Measurements from ENCODE around the gene CMTM2. TPM values are rescaled to one million over a fixed set of nuclear protein-coding genes. Genes with fewer than 3 reads are reported as not detected.

CMTM2 gene
- total RNA-seq, 1 donor from 2014 or later, result 0.35 TPM

Other genes with a start within 250 kb of the CMTM2 start
- gene CDH5, start 212.8 kb upstream of the CMTM2 start, total RNA-seq, result 58.4 TPM
- gene BEAN1, start 152.2 kb upstream of the CMTM2 start, total RNA-seq, result 2.4 TPM
- gene TK2, start 29.3 kb upstream of the CMTM2 start, total RNA-seq, result 18.6 TPM
- gene CKLF, start 26.9 kb upstream of the CMTM2 start, total RNA-seq, result 14.7 TPM
- 0.92 TPM for gene CMTM1, start 13.0 kb upstream of the CMTM2 start, total RNA-seq
- gene CMTM3, start 25.2 kb downstream of the CMTM2 start, total RNA-seq, result 11.8 TPM
- 10.9 TPM for gene CMTM4, start 117.3 kb downstream of the CMTM2 start, total RNA-seq
- gene DYNC1LI2, start 172.1 kb downstream of the CMTM2 start, total RNA-seq, result 76.6 TPM
- not detected for gene TERB1, start 222.1 kb downstream of the CMTM2 start, total RNA-seq